ENCODE measurements around the gene RNF141.

GRCh38 chr11:10564030-10564429 is 23.0 kb upstream of the RNF141 start:
- TF ChIP-seq, protein P1, sequence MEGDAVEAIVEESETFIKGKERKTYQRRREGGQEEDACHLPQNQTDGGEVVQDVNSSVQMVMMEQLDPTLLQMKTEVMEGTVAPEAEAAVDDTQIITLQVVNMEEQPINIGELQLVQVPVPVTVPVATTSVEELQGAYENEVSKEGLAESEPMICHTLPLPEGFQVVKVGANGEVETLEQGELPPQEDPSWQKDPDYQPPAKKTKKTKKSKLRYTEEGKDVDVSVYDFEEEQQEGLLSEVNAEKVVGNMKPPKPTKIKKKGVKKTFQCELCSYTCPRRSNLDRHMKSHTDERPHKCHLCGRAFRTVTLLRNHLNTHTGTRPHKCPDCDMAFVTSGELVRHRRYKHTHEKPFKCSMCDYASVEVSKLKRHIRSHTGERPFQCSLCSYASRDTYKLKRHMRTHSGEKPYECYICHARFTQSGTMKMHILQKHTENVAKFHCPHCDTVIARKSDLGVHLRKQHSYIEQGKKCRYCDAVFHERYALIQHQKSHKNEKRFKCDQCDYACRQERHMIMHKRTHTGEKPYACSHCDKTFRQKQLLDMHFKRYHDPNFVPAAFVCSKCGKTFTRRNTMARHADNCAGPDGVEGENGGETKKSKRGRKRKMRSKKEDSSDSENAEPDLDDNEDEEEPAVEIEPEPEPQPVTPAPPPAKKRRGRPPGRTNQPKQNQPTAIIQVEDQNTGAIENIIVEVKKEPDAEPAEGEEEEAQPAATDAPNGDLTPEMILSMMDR (IDR thresholded peaks at IDR 0.05): no peak
- no peak for TF ChIP-seq POLR2AphosphoS5 (IDR thresholded peaks at IDR 0.05; ENCODE audit: low read depth, low read length)
- no peak for TF ChIP-seq SIN3A (IDR thresholded peaks at IDR 0.05; ENCODE audit: borderline replicate concordance, insufficient read depth, low read depth, low read length)
- TF ChIP-seq TCF7L2 (IDR thresholded peaks at IDR 0.05; ENCODE audit: low read depth, low read length): no peak
- TF ChIP-seq, protein P2, sequence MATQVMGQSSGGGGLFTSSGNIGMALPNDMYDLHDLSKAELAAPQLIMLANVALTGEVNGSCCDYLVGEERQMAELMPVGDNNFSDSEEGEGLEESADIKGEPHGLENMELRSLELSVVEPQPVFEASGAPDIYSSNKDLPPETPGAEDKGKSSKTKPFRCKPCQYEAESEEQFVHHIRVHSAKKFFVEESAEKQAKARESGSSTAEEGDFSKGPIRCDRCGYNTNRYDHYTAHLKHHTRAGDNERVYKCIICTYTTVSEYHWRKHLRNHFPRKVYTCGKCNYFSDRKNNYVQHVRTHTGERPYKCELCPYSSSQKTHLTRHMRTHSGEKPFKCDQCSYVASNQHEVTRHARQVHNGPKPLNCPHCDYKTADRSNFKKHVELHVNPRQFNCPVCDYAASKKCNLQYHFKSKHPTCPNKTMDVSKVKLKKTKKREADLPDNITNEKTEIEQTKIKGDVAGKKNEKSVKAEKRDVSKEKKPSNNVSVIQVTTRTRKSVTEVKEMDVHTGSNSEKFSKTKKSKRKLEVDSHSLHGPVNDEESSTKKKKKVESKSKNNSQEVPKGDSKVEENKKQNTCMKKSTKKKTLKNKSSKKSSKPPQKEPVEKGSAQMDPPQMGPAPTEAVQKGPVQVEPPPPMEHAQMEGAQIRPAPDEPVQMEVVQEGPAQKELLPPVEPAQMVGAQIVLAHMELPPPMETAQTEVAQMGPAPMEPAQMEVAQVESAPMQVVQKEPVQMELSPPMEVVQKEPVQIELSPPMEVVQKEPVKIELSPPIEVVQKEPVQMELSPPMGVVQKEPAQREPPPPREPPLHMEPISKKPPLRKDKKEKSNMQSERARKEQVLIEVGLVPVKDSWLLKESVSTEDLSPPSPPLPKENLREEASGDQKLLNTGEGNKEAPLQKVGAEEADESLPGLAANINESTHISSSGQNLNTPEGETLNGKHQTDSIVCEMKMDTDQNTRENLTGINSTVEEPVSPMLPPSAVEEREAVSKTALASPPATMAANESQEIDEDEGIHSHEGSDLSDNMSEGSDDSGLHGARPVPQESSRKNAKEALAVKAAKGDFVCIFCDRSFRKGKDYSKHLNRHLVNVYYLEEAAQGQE (IDR thresholded peaks at IDR 0.05; ENCODE audit: insufficient read depth in 1 of 2, low read depth in 2 of 2, low read length in 1 of 2): no peak
